H1 (cell line): ENCODE measurements around the gene SNX19. TPM values are rescaled to one million over a fixed set of nuclear protein-coding genes. Genes with fewer than 3 reads are reported as not detected.

ENCODE experiments used
- CBX8 ChIP-seq: fragments of 300-800, 300-1000 bp; sonication (generic); IDR thresholded peaks from 2 replicates; pipeline ENCODE4 v1.7.1; 2016; ENCODE audit warnings: low read depth, low read length, borderline replicate concordance
- CEBPB ChIP-seq: IDR thresholded peaks from 2 replicates; pipeline ENCODE4 v1.6.1; 2012; ENCODE audit warnings: low read depth, low read length
- CHD7 ChIP-seq: fragments of 300-600 bp; sonication (generic); IDR thresholded peaks from 2 replicates; pipeline ENCODE4 v1.7.1; 2012; ENCODE audit warnings: low read length, moderate library complexity, mild to moderate bottlenecking, inconsistent platforms; ENCODE audit not compliant: insufficient replicate concordance
- GTF2F1 ChIP-seq: IDR thresholded peaks from 2 replicates; pipeline ENCODE4 v1.6.1; 2012; ENCODE audit warnings: low read depth, low read length, improper control_type of control experiment, borderline replicate concordance
- MAX ChIP-seq: IDR thresholded peaks from 2 replicates; pipeline ENCODE4 v1.6.1; 2012; ENCODE audit warnings: inconsistent platforms
- POU5F1 ChIP-seq: IDR thresholded peaks from 2 replicates; pipeline ENCODE4 v1.6.1; 2011; ENCODE audit warnings: low read depth, mild to moderate bottlenecking, low read length, moderate library complexity
- RAD21 ChIP-seq, 2 experiments: IDR thresholded peaks in 1 of 2; conservative IDR thresholded peaks in 1 of 2; 2 replicates each; pipeline ENCODE4 v1.6.1; 2011; ENCODE audit warnings: low read depth in 2 of 2, low read length in 2 of 2, improper control_type of control experiment in 1 of 2, inconsistent platforms in 1 of 2, mild to moderate bottlenecking in 1 of 2, moderate library complexity in 1 of 2
- RNF2 ChIP-seq: fragments of 200-900, 300-1000 bp; sonication (generic); IDR thresholded peaks from 2 replicates; pipeline ENCODE4 v1.7.1; 2016; ENCODE audit warnings: borderline replicate concordance, low read depth, mild to moderate bottlenecking, antibody characterized with exemption, low read length; ENCODE audit not compliant: poor library complexity, severe bottlenecking; ENCODE audit errors: missing control alignments
- polyA plus RNA-seq, 7 experiments: library from polyadenylated mRNA; depleted of rRNA in 3 of 7; stranded (reverse) in 5 of 7; unstranded in 2 of 7; fragments of >200 nt in 5 of 7; fragments of 200-250 nt in 2 of 7; gene quantifications; 1 replicate in 5 of 7; 2 replicates in 1 of 7; 4 replicates in 1 of 7; pipeline versions ENCODE4 v1.2.1 to v1.2.3, GENCODE V29; 2011 to 2013; ENCODE audit warnings: missing spikeins in 2 of 7, mixed read lengths in 2 of 7
- total RNA-seq: library from RNA; stranded (reverse); fragmentation: NEBNext Ultra II Directional; extraction: Animal tissue kit (Norgen Biotek cat#: 25700); gene quantifications from 2 replicates; pipeline ENCODE4 v1.2.1, GENCODE V29; 2021

Gene SNX19
- total and polyA plus RNA-seq, 2 of the 8 experiments (the other 6 are each of a cell fraction or from before 2014, with no cell fraction given) = 15.0 to 25.2 TPM

GRCh38 chr11:130907229-130907628, 9.1 kb downstream of the SNX19 start (continued):
- TF ChIP-seq CHD7 = no peak
- TF ChIP-seq CEBPB = no peak
- no peak for TF ChIP-seq GTF2F1
- TF ChIP-seq CBX8 = no peak
- TF ChIP-seq MAX = no peak
- TF ChIP-seq POU5F1 = no peak
- TF ChIP-seq RAD21 (IDR thresholded peaks at IDR 0.05 in 1 of 2, conservative IDR thresholded peaks at IDR 0.05 in 1 of 2; ENCODE audit: low read depth in 2 of 2, low read length in 2 of 2) = no peak
- no peak for TF ChIP-seq RNF2
